HG02885 (cell line): ENCODE results near the gene C14orf132.

Source experiments
- ATAC-seq: cut with Tn5 transposase; IDR thresholded peaks from one replicate; pipeline ENCODE4 v1.9.1; 2021; ENCODE audit warnings: mild to moderate bottlenecking; ENCODE audit not compliant: unreplicated experiment, poor library complexity

Gene C14orf132

DNA sequence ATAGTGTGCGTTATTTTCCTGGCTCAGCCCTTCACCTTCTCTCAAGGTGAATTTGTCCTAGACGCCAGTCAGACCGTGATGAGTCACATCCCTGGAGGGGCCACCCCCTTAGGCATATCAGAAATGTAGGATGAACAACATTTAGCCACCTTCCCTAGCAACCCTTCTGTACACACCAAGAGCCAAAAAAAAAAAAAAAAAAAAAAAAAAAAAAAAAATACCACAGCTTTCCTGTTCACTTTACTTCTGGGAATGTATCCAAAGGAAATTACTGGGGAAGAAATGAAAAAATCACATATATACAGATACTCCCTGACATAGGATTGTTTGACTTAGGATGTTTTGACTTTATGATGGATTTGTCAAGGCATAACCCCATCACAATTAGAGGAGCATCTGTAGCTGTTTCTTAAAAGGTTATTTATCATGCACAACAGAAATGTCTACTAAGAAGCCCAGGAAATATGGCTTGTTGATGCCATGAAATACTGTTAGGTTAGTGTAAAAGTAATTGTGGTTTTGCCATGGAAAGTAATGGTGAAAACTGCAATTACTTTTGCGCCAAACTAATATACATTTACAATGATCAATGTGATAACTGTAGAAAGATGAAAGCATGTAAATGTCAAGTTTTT, 97.3 kb downstream of the C14orf132 start:
- ATAC-seq: no peak

DNA sequence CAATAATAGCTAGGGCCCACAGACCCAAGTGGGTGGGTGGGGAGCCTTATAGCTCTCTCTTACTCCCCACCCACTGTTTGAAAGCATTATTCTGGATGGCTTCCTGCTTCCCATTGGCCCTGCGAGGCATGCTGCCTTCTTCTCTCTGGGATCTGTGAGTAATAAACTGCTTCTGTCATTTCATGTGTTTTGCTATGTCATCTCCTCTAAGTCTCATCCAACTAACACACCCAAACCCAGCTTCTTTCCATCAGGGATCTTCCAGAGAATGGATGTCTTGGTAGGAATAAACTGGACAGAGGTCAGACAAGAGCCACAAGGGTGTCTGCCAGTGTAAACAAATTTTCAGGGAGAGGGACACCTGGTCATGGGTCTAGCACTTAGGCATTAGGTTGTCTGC, 99.1 kb downstream of the C14orf132 start:
- ATAC-seq: no peak

DNA sequence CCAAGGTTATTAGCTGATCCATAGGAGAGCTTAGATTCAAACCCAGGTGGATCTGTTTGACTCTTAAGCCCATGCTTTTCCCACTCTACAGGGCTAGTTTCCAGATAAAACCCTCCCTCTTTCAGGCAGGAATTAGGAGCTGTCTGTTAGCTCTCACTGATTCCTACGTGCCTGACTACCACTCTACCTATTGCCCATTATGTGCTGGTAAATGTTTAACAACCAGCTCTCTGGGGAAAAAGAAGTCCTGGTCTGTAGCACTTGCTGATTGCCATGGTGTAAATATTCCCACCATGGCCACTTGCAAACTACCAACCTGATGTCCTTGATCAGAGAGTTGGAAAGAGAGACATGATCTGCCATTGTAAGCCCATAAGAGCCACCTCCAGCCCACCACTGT, 100.0 kb downstream of the C14orf132 start:
- no peak for ATAC-seq

DNA sequence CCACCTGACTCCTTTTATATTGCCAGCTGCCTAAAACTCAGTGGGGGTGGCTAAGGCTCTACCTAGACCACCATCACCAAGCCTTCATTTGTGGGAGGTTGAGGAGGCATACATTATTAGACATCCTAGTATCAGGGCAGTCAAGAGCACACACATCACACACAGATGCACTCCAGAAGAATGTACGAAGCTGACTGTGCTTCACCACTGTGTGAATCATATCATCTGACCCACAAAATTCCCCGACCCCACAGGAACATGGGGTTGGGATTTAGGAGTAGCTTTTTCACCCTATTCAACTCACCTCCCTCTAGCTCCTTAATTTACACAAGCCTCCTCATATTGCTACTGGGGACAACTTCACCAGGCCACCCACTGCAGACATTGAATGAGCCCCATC, 100.7 kb downstream of the C14orf132 start:
- ATAC-seq: no peak

DNA sequence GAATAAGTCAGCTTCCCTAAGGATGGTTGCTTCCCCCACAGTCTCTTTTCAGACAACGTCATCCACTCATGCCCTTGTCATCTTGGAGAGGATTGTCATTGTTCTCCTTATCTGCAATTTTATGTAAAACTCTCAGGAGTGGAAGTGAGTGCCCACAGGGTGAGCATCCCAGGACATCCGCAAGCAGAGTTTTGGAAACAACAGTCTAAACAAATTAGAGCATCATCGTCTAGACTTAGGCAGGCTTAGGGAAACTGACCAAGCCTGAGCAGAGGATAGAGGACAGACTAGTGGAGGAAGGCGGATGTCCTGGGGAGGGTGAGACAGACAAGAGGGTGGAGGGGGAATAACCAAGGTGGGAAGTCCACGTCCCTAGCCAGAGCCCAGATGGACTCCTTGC, 101.8 kb downstream of the C14orf132 start:
- ATAC-seq: no peak
